Mesodermal cell (in vitro differentiated cells): ENCODE data around the gene GAA.
"Not testable (repeated sequence)": the region's sequence is repeated elsewhere in the genome, so short reads cannot be mapped to it uniquely, and the experiment has no call there.

Experiments
- H3K27ac ChIP-seq: 2 replicates; pipeline ENCODE4 v1.7.0; 2013; ENCODE audit warnings: mild to moderate bottlenecking, low read depth, low read length, moderate library complexity; ENCODE audit not compliant: severe bottlenecking
- H3K36me3 ChIP-seq: 2 replicates; pipeline ENCODE4 v1.7.1; 2013; ENCODE audit warnings: mild to moderate bottlenecking, low read length, moderate library complexity; ENCODE audit not compliant: control insufficient read depth, insufficient read depth
- H3K4me1 ChIP-seq: one replicate; pipeline ENCODE4 v1.7.1; 2013; ENCODE audit warnings: mild to moderate bottlenecking, low read length; ENCODE audit not compliant: insufficient read depth, control insufficient read depth, poor library complexity, severe bottlenecking
- H3K4me3 ChIP-seq: 2 replicates; pipeline ENCODE4 v1.7.0; 2013; ENCODE audit warnings: low read length, control low read depth, mild to moderate bottlenecking; ENCODE audit not compliant: insufficient read depth, poor library complexity, severe bottlenecking; ENCODE audit errors: extremely low read depth
- H3K9me3 ChIP-seq: 2 replicates; pipeline ENCODE4 v1.7.1; 2013; ENCODE audit warnings: mild to moderate bottlenecking, low read length, moderate library complexity; ENCODE audit not compliant: control insufficient read depth
- WGBS, 2 experiments: methylation state at CpG; one replicate each; pipeline ENCODE4 v1.1.5; 2013; ENCODE audit warnings: missing lambda C conversion rate in 2 of 2; ENCODE audit not compliant: insufficient coverage in 2 of 2; 5-methylcytosine and 5-hydroxymethylcytosine counted together

The GAA gene

DNA sequence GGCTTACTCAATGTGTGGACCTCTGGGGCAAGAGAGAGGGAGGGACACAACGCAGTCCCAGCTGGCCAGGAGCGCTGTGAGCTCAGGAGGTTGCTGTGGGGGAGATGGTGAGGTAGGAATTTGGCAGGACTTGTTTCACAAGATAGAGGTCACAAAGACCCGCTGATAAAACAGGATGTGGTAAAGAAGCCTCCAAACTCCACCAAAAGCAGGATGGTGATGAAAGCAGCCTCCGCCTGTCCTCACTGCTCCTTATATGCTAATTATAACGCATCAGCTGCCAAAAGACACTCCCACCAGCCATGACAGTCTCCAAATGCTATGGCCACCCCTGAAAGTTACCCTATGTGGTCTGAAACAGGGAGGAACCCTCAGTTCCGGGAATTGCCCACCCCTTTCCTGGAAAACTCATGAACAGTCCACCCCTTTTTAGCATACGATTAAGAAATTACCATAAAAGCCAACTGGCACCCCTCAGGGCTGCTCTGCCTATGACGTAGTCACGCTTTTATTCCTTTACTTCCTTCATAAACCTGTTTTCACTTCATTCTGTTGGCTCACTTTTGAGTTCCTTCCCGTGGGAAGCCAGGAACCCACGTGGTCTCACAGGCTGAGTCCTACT lies 50.8 kb downstream of the GAA start:
- Histone ChIP-seq H3K4me1 (peaks cover 11% of the 10 kb centered on the region), H3K27ac (no peak overlapping the region), H3K4me3 (no peak overlapping the region), H3K9me3 (peaks cover 16% of the 10 kb centered on the region), H3K36me3 (peaks cover 10% of the 10 kb centered on the region)
- WGBS, 2 experiments = 91 to 93% methylated on average over 9 to 11 of the region's 11 CpGs

DNA sequence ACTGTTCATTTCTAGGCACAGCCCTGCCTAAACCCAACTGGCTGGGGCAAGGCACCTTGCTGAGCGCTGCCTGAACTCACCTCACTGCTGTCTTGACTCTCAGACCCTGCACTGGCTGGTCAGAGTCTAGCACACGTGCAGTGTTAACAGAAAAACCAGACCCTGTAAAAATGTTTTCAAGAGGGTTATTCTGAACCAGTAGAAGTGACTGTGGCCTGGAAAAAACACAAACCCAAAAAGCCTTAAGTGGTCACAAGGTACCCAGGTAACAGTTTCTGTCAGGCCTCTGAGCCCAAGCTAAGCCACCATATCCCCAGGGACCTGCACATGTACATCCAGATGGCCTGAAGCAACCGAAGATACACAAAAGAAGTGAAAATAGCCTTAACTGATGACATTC lies 51.6 kb downstream of the GAA start:
- Histone ChIP-seq H3K27ac (no peak overlapping the region), H3K36me3 (peaks cover 10% of the 10 kb centered on the region), H3K4me3 (no peak overlapping the region), H3K4me1 (peaks cover 11% of the 10 kb centered on the region), H3K9me3 (peaks cover 16% of the 10 kb centered on the region)
- WGBS, 2 experiments = 96 to 100% methylated on average over 3 of the region's 3 CpGs

DNA sequence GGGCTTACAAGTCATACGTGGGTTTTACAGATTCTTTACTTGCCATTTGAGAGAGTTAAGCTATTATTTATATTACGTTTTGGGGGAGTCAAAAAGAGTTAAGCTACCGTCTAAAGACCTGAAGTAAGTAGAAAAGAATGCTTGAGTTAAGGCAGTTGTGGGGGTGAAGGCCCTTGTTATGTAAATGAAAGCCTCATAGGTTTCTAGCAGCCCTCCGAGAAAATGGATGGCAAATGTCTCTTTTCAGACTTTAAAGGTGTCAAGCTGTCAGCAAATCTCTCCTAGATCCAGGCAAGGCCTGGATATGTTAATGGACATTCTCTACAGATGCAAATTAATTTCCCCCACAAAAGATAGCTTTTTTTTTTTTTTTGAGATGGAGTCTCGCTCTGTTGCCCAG lies 52.8 kb downstream of the GAA start:
- Histone ChIP-seq H3K4me1 (peaks cover 11% of the 10 kb centered on the region), H3K9me3 (peaks cover 16% of the 10 kb centered on the region), H3K4me3 (no peak overlapping the region), H3K36me3 (peaks cover 10% of the 10 kb centered on the region), H3K27ac (no peak overlapping the region)
- WGBS, 2 experiments = 45 to 51% methylated on average over 4 of the region's 5 CpGs

DNA sequence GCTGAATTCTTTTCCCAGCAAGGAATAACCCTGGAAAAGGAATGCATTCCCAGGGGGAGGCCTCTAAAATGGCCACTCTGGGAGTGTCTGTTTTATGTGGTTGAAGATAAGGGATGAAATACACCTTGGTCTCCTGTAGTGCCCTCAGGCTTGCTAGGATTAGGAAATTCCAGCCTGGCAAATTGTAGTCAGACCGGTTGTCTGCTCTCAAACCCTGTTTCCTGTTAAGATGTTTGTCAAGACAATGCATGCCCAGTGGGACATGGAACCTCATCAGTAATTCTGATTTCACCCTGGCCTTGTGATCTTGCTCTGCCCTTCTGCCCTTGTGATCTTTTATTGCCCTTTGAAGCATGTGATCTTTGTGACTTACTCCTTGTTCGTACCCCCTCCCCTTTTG lies 54.2 kb downstream of the GAA start:
- Histone ChIP-seq H3K9me3 (peaks cover 16% of the 10 kb centered on the region), H3K4me1 (peaks cover 11% of the 10 kb centered on the region)
- not testable (repeated sequence) for H3K27ac ChIP-seq, H3K4me3 ChIP-seq, H3K36me3 ChIP-seq
- 56 to 77% methylated on average over 1 of the region's 2 CpGs for WGBS, 2 experiments

DNA sequence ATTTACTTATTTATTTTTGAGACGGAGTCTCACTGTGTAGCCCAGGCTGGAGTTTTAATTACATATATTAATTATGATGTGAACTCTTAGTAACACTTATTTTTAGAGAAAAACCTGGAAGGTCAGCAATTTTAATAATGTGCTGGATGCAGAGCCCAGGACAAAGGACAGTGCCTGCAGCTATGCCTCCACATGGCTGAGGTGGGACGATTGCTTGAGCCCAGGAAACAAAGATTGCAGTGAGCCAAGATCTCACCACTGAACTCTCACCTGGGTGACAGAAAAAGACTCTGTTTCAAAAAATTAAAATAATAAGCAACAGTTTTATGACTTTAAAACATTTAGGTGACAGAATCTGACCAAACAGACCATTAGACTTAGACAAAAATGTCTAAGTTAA lies 57.5 kb downstream of the GAA start:
- no peak overlapping the region for H3K4me3 ChIP-seq
- no peak overlapping the region for H3K27ac ChIP-seq
- H3K36me3 ChIP-seq = no peaks in the 10 kb centered on the region
- 43% methylated on average over 1 of the region's 2 CpGs; no CpG with 5 or more reads in 1 of the 2 experiments for WGBS, 2 experiments
- H3K9me3 ChIP-seq = peaks cover 16% of the 10 kb centered on the region
- no peaks in the 10 kb centered on the region for H3K4me1 ChIP-seq

DNA sequence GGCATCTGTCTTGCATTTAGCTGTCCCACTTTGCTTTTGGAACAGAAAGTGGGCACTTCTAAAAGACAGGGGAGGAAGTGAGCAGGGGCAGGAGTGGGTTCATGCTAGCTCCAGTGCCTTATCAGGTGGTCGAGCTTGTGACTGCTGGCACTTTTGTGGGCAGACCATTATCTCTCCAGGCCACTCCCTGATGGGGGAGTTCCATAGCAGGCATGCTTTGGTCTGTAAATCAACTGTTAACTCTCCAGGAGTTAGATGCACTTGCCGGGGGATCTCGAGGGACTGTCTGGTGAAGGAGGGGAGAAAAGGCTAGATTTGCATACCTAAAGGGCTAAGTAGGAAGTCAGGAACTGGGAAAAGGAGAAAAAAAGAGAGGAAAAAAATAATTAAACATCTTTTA lies 59.2 kb downstream of the GAA start:
- Histone ChIP-seq H3K4me1 (no peaks in the 10 kb centered on the region), H3K36me3 (no peaks in the 10 kb centered on the region), H3K27ac (no peak overlapping the region), H3K4me3 (no peak overlapping the region), H3K9me3 (peaks cover 8% of the 10 kb centered on the region)
- 7 to 20% methylated on average over 3 of the region's 3 CpGs for WGBS, 2 experiments

DNA sequence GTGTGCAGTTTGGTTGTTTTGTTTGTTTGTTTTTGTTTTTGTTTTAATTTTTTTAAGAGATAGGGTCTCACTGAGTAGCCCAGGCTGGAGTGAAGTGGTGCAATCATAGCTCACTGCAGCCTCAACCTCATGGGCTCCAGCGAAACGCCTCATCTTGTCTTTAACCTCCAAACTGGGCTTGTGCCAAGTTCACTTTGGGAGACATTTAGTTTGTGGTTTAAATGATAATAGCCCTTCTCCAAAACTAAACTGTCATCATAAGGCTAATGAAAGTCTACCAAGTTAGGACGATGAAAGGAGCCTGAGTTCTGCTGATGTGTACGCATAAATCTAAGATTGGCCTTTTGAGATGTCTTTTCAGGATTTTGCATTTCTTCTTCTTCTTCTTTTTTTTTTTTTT lies 62.0 kb downstream of the GAA start:
- WGBS, 2 experiments = 100% methylated on average over 2 of the region's 4 CpGs; no CpG with 5 or more reads in 1 of the 2 experiments
- Histone ChIP-seq H3K4me1 (no peaks in the 10 kb centered on the region), H3K27ac (no peak overlapping the region), H3K9me3 (no peaks in the 10 kb centered on the region), H3K36me3 (no peaks in the 10 kb centered on the region), H3K4me3 (no peak overlapping the region)

DNA sequence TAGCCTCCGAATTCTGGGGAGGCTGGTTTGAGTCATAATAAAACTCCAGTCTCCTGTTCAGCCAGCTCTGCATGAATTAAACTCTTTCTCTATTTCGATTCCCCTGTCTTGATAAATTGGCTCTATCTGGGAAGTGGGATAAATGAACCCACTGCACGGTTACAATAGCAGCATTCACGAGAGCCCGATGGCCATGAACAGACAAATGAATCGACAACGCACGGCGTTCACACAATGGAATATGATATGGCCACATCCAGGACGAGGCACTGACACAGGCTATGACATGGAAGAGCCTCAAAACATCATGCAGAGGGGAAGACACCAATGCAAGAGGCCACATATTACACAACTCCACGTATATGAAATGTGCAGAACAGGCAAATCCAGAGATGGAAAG lies 62.8 kb downstream of the GAA start:
- no peaks in the 10 kb centered on the region for H3K36me3 ChIP-seq
- no peak overlapping the region for H3K27ac ChIP-seq
- H3K4me3 ChIP-seq = no peak overlapping the region
- no peaks in the 10 kb centered on the region for H3K4me1 ChIP-seq
- WGBS, 2 experiments = 81 to 84% methylated on average over 8 to 9 of the region's 11 CpGs
- H3K9me3 ChIP-seq = no peaks in the 10 kb centered on the region

DNA sequence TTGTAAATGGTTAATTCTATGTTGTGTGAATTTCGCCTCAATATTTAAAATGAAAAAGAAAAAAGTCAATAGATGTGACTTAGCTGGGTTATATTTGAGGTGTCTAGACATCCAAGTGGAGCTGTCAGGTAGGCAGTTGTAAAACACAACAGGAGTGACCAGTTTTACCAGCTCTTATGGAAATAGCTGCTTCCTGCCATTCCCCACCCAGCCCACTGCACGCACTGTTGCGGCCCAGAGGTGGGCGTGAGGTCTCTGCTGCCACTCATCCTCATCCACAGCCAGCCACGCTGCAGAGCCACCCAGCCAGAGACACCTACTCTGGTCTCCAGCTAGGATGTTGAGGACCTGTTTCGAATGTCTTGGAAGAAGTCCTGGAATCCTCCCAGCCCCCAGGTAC lies 65.1 kb downstream of the GAA start:
- Histone ChIP-seq H3K9me3 (no peaks in the 10 kb centered on the region), H3K4me3 (no peak overlapping the region), H3K4me1 (no peaks in the 10 kb centered on the region), H3K36me3 (no peaks in the 10 kb centered on the region), H3K27ac (no peak overlapping the region)
- WGBS, 2 experiments = 79 to 90% methylated on average over 3 to 4 of the region's 6 CpGs

DNA sequence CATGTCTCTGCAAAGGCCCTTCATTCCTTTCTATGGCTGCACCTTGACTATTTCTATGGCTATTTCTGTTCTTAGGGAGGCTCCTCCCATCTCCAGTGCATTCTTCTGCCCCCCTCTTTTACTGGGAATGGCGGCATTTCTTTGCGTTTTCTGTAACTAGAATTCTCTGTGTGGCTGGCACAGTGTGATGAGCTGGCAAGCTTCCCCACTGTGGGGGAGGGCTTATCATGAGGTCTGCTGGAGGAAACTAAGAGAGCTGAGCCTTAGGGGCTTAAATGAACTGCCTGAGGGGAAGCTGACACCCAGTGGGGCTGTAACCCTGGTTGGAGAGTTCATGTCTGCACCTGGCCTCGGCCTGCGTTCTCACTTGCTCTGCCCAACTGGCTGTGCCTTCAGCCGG lies 67.0 kb downstream of the GAA start:
- no peak overlapping the region for H3K4me3 ChIP-seq
- 96 to 97% methylated on average over 3 of the region's 5 CpGs for WGBS, 2 experiments
- no peaks in the 10 kb centered on the region for H3K4me1 ChIP-seq
- H3K36me3 ChIP-seq = no peaks in the 10 kb centered on the region
- H3K27ac ChIP-seq = no peak overlapping the region
- H3K9me3 ChIP-seq = no peaks in the 10 kb centered on the region

DNA sequence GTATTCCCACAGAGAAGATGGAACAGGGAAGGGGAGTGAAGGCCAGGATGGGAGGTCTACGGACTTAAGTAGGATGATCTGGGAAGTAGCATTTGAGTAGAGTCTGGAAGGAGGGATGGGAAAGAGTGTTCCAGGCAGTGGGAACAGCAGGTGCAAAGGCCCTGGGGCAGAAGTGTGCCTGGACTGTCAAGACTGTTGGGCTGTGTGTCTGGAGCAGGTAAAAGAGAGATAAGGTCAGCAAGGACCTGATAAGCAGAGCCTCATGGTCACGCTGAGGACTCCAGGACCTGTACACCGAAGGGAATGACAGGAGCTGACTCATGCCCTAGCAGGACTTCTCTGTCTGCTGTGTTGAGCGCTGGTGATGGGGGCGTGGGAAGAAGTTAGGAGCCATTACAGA lies 67.7 kb downstream of the GAA start:
- H3K36me3 ChIP-seq = no peaks in the 10 kb centered on the region
- WGBS, 2 experiments = 89 to 92% methylated on average over 4 to 5 of the region's 5 CpGs
- no peaks in the 10 kb centered on the region for H3K4me1 ChIP-seq
- H3K9me3 ChIP-seq = no peaks in the 10 kb centered on the region
- H3K27ac ChIP-seq = no peak overlapping the region
- H3K4me3 ChIP-seq = no peak overlapping the region
